HL-60 (cell line): ENCODE measurements around the gene MAPK6.

Source experiments
- CTCF ChIP-seq: IDR thresholded peaks from one replicate; pipeline ENCODE4 v1.5.1; 2011; ENCODE audit warnings: low read length, control low read depth, inconsistent platforms; ENCODE audit not compliant: insufficient read depth
- GABPA ChIP-seq: IDR thresholded peaks from 2 replicates; pipeline ENCODE4 v1.6.1; 2012; ENCODE audit warnings: low read depth
- POLR2AphosphoS5 ChIP-seq: IDR thresholded peaks from 2 replicates; pipeline ENCODE4 v1.6.1; 2012; ENCODE audit warnings: low read depth
- REST ChIP-seq: IDR thresholded peaks from 2 replicates; pipeline ENCODE4 v1.6.1; 2012; ENCODE audit warnings: low read depth; ENCODE audit not compliant: insufficient replicate concordance
- SPI1 ChIP-seq: IDR thresholded peaks from 2 replicates; pipeline ENCODE4 v1.6.1; 2012; ENCODE audit warnings: low read depth, mild to moderate bottlenecking, borderline replicate concordance

- TF ChIP-seq CTCF (no peak), POLR2AphosphoS5 (no peak), REST (no peak), GABPA (no peak), SPI1 (no peak)
These were observed 2.7 kb upstream of the MAPK6 start for GRCh38 chr15:52016316-52016715.
